Mucosa of rectum (tissue), 2 donors: ENCODE measurements around the gene TAF1C.

Experiments
- H3K27ac ChIP-seq, 2 donors: one replicate each; pipeline ENCODE4 v1.7.0; 2013; ENCODE audit warnings: inconsistent platforms in 2 of 2, low read depth in 2 of 2, low read length in 2 of 2
- H3K27me3 ChIP-seq, 2 donors: one replicate each; pipeline ENCODE4 v1.7.0; 2013; ENCODE audit warnings: low read length in 2 of 2; ENCODE audit not compliant: control insufficient read depth in 2 of 2, insufficient read depth in 2 of 2
- H3K36me3 ChIP-seq, 2 donors: one replicate each; pipeline ENCODE4 v1.7.0; 2013; ENCODE audit warnings: low read length in 2 of 2; ENCODE audit not compliant: control insufficient read depth in 2 of 2, insufficient read depth in 2 of 2
- H3K4me1 ChIP-seq, 2 donors: one replicate each; pipeline ENCODE4 v1.7.0; 2013; ENCODE audit warnings: low read length in 2 of 2, mild to moderate bottlenecking in 1 of 2; ENCODE audit not compliant: control insufficient read depth in 2 of 2, insufficient read depth in 2 of 2
- H3K4me3 ChIP-seq, 2 donors: one replicate each; pipeline ENCODE4 v1.7.0; 2013; ENCODE audit warnings: low read length in 2 of 2
- H3K9ac ChIP-seq, 2 donors: one replicate each; pipeline ENCODE4 v1.7.0; 2013; ENCODE audit warnings: low read length in 2 of 2, low read depth in 1 of 2, mild to moderate bottlenecking in 1 of 2
- H3K9me3 ChIP-seq, 2 donors: one replicate each; pipeline ENCODE4 v1.7.0; 2013; ENCODE audit warnings: low read length in 2 of 2; ENCODE audit not compliant: control insufficient read depth in 2 of 2
- donor health status: healthy.
- donor health status: Normal muscosa, but diverticular disease.

TAF1C gene

DNA sequence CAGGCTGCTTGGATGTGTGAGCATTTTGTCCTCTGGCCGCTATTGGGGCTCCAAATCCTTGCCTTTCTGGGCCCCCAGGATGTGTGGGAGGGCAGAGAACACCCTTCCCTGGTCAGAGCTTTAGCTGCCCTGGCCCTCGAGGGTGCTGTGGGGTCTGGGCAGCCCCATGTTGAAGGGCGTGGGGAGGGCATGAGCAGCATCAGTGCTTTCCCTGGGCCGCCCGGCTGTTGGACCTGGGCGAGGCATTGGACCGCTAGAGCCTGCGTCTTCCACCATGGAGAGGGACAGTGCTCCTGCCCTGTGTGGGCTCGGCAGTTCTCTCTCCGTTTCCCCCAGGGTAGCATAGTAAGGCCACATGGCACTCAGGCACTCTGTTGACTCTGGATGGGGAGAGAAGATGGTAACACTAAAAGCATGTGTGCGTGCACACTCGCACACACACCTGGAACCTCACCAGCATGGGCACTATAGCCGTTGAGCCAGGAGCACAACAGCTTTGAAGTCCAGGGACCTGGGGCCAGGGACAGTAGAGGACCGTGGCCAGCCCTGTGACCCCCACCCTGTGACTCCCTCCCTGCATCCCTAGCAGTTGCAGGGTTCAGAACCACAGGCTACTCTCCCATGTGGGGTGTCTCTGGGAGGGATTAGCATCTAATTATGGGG, 10.7 kb upstream of the TAF1C start:
- no peak overlapping the region for H3K27ac ChIP-seq
- no peak overlapping the region for H3K4me3 ChIP-seq
- no peaks in the 10 kb centered on the region for H3K4me1 ChIP-seq
- H3K27me3 ChIP-seq = no peaks in the 10 kb centered on the region
- H3K9ac ChIP-seq = no peak overlapping the region
- no peaks in the 10 kb centered on the region for H3K36me3 ChIP-seq
- no peaks in the 10 kb centered on the region for H3K9me3 ChIP-seq

DNA sequence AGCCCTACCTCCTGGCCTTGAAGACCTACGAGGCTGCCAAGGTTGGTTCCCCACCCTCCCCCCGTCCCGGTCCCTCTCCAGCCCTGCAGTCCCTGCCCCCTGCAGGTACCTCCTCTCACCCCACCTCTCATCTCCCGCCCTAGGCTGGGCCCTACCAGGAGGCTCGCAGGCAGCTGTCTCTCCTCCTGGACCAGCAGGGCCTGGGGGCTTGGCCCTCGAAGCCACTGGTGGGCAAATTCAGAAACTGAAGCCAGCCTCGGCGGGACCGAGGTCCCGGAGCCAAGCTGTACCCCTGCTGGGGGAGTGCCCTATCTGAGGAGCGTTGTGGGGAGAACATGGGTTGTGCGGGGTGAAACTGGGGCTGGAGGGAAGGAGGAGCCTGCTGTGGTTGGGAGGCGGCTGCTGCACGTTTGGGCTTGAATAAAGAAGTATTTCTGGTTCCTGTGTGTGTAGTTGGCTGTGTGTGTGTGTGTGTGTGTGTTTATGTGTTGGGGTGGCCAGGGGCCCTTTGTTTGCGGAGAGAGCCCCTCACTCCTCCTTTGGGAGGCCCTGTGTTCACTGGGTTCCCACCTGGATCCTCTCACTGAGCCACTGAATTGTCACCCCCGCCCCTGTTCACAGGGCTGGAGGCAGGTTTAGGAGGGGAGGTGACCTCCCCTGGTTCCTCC, 10.0 kb upstream of the TAF1C start:
- no peak overlapping the region for H3K4me3 ChIP-seq
- no peaks in the 10 kb centered on the region for H3K36me3 ChIP-seq
- no peaks in the 10 kb centered on the region for H3K9me3 ChIP-seq
- H3K27me3 ChIP-seq = no peaks in the 10 kb centered on the region
- no peak overlapping the region for H3K27ac ChIP-seq
- H3K9ac ChIP-seq = no peak overlapping the region
- H3K4me1 ChIP-seq = no peaks in the 10 kb centered on the region

DNA sequence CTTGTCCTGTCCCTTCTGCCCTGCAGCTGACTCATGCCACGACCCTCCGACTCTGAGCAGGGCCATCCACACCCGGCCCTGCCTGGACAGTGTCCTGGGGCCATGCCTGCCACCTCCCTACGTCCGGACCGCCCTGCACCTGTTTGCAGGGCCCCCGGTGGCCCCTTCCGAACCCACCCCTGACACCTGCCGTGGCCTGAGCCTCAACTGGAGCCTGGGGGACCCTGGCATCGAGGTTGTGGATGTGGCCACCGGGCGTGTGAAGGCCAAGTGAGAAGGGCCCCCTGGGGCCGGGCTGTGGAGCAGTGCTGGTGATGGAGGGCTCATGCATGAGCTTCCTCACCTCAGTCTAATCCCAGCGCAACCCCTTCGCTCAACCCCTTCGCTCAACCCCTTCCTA, 9.2 kb upstream of the TAF1C start:
- Histone ChIP-seq H3K9me3 (no peaks in the 10 kb centered on the region), H3K27me3 (no peaks in the 10 kb centered on the region), H3K36me3 (no peaks in the 10 kb centered on the region), H3K4me1 (no peaks in the 10 kb centered on the region), H3K4me3 (no peak overlapping the region), H3K27ac (no peak overlapping the region), H3K9ac (no peak overlapping the region)

DNA sequence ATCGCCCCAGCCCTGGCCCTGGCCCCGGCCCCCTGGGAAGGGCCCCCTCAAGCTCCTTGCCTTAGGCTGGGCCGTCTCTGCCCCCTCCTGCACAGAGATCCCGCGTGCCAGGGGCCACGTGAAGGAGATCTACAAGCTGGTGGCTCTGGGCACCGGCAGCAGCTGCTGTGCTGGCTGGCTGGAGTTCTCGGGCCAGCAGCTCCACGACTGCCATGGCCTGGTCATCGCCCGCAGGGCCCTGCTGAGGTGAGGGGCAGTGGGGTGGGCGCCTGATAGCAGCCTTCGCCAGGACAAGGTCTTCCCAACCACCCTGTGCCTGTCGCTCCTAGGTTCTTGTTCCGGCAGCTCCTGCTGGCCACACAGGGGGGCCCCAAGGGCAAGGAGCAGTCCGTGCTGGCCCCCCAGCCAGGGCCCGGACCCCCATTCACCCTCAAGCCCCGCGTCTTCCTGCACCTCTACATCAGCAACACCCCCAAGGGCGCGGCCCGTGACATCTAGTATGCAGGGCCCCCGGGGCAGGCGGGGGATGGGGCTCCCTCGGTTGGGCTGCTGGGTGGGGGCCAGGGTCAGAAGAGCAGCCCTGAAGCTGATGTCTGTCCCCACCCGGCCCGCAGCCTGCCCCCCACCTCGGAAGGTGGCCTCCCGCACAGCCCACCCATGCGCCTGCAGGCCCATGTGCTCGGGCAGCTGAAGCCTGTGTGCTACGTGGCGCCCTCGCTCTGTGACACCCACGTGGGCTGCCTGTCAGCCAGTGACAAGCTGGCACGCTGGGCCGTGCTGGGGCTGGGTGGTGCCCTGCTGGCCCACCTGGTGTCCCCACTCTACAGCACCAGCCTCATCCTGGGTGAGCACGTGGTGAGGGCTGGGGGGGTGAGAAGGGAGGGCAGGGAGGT, 8.6 kb upstream of the TAF1C start:
- Histone ChIP-seq H3K36me3 (no peaks in the 10 kb centered on the region), H3K9ac (no peak overlapping the region), H3K9me3 (no peaks in the 10 kb centered on the region), H3K4me3 (no peak overlapping the region), H3K27ac (no peak overlapping the region), H3K27me3 (no peaks in the 10 kb centered on the region), H3K4me1 (no peaks in the 10 kb centered on the region)

DNA sequence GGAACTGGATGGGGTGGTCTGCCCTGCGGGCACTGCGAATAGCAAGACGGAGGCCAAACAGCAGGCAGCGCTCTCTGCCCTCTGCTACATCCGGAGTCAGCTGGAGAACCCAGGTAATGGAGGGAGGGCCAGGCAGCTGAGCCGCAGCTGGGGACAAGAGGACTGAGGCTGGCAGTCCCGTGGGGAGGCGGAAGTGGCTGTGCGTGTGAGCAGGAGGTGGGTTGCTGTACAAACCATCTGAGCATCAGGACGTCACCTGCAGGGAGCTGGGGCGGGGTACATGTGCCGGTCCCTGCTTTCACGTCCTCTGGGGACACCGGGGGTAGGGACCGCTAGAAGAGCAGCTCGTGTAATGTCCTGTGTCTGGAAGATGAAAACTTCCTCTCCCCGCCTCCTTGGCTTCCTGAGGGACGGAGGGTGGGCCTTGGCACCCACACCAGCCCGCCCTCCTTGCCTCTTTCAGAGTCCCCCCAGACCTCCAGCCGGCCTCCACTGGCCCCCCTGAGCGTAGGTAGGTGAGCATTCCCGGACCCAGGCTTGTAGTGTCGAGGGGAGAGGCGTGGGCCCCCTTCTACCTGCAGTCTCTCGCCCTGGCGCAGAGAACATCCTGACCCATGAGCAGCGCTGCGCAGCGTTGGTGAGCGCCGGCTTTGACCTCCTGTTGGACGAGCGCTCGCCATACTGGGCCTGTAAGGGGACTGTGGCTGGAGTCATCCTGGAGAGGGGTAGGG, 7.8 kb upstream of the TAF1C start:
- H3K4me3 ChIP-seq = peak overlapping the region in 1 of 2 donors; percentile 13

DNA sequence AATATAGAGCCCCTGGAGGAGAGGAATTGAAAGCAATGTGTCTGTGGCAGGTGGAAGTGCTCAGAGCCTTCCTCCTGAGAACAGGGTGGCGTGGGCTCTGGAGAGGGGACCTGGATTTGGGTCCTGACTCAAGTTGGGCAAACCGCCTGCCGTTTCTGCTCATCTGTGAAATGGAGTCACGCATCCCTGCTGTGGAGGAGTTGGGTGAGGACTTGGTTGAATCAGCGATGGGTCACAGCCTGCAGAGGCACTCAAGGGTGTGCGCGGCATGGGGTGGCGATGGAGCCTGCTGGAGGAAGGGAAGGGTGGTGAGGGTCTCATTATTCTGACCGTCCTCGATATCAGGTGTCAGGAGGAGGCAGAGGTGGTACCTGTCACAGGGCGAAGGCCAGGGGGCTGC, 7.2 kb upstream of the TAF1C start:
- no peaks in the 10 kb centered on the region for H3K4me1 ChIP-seq
- no peaks in the 10 kb centered on the region for H3K9me3 ChIP-seq
- no peak overlapping the region for H3K27ac ChIP-seq
- H3K36me3 ChIP-seq = no peaks in the 10 kb centered on the region
- no peak overlapping the region for H3K9ac ChIP-seq
- H3K27me3 ChIP-seq = no peaks in the 10 kb centered on the region
- no peak overlapping the region for H3K4me3 ChIP-seq

More for the DNA sequence above, 7.8 kb upstream of the TAF1C start:
- Histone ChIP-seq H3K9me3 (no peaks in the 10 kb centered on the region), H3K36me3 (no peaks in the 10 kb centered on the region), H3K27ac (no peak overlapping the region), H3K27me3 (no peaks in the 10 kb centered on the region), H3K4me1 (no peaks in the 10 kb centered on the region), H3K9ac (no peak overlapping the region)

DNA sequence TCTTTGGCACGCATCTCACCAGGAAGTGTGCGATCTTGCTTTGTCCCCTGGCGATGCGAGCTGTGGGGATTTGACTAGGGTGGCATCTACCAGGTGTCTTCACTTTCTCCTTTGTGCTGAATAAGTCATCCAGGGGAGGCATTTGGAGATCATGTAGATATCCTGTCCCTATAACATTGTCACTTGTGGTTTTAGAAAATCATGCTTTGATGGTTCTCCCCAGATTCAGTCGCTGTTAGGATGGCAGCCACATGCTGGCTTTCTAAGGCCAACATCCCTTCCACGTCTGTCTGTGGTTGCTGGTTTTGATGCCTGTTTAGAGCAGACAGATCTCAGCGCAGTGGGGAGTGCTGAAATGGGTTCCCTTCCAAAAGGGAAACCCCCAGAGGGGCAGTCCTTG, 6.6 kb upstream of the TAF1C start:
- no peak overlapping the region for H3K27ac ChIP-seq
- H3K9ac ChIP-seq = no peak overlapping the region
- H3K36me3 ChIP-seq = no peaks in the 10 kb centered on the region
- H3K9me3 ChIP-seq = no peaks in the 10 kb centered on the region
- H3K4me1 ChIP-seq = no peaks in the 10 kb centered on the region
- H3K4me3 ChIP-seq = no peak overlapping the region
- H3K27me3 ChIP-seq = no peaks in the 10 kb centered on the region

DNA sequence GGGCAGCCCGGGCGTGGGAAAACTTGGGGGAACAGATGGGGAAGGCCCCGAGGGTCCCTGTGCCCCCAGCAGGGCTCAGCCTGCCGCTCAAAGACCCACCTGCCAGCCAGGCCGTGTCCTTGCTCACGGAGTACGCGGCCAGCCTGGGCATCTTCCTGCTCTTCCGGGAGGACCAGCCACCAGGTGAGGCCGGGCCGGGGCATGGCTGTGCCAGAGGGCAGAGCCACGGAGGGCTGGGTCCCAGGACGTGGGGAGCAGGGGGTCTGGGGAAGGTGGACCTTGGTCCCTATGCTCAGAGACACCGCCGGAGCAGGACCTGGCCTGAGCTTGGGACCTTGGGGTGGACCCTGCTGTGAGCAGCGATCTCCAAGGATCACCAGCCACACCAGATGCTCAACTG, 4.6 kb upstream of the TAF1C start:
- no peaks in the 10 kb centered on the region for H3K36me3 ChIP-seq
- H3K4me1 ChIP-seq = peaks cover 0 to 3% of the 10 kb centered on the region in 2 donors
- H3K9ac ChIP-seq = no peak overlapping the region
- H3K27ac ChIP-seq = no peak overlapping the region
- no peak overlapping the region for H3K4me3 ChIP-seq
- H3K9me3 ChIP-seq = no peaks in the 10 kb centered on the region
- H3K27me3 ChIP-seq = no peaks in the 10 kb centered on the region

DNA sequence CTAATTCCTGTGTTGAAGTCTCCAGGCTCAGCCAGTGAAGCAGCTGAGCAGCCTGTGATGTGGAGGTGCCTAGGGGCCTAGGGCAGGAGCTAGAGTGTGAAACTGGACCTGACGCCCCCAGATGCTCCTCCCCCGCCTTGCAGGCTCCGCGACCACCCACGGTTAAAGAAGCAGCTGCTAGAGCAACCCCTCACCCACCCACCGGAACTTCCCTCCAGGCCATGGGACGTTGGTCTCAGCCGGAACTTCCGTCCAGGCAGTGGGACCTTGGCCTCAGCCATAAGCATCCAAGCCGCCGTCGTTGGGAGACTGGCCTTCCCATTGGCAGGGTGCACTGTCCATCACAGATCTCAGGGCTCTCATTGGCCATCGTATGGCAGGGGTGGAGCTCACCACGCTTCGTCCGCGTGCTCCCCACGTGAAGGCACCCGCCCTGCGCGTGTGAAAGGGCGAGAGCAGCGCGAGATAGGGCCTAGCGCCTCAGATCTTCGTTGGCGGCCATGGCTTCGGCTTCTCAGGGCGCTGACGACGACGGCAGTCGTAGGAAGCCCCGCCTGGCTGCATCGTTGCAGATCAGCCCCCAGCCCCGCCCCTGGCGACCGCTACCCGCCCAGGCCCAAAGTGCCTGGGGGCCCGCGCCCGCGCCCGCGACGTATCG, 4.0 kb upstream of the TAF1C start, which contains the start of gene ADAD2:
TSS of gene ADAD2 (plus strand) at position 427 of the 658 bp plus-strand sequence. CDS start at position 501, 74 bp downstream.
- H3K4me1 ChIP-seq = peaks cover 3 to 5% of the 10 kb centered on the region in 2 donors
- H3K9me3 ChIP-seq = no peaks in the 10 kb centered on the region
- H3K27ac ChIP-seq = no peak within 1 kb of the TSS
- H3K27me3 ChIP-seq = no peaks in the 10 kb centered on the region
- H3K36me3 ChIP-seq = no peaks in the 10 kb centered on the region
- H3K4me3 ChIP-seq = no peak within 1 kb of the TSS
- H3K9ac ChIP-seq = no peak within 1 kb of the TSS
